Endodermal cell (in vitro differentiated cells): Measurements from ENCODE around the gene RLF. TPM values are rescaled to one million over a fixed set of nuclear protein-coding genes. Genes with fewer than 3 reads are reported as not detected.

ENCODE experiments used
- DNase-seq: peaks from one replicate; pipeline ENCODE4 v3.0.0-alpha.2; 2017
- H3K27ac ChIP-seq: 2 replicates; pipeline ENCODE4 v1.5.1; 2013; ENCODE audit warnings: mild to moderate bottlenecking, low read depth, low read length, moderate library complexity
- H3K27me3 ChIP-seq: 2 replicates; pipeline ENCODE4 v1.6.1; 2013; ENCODE audit warnings: mild to moderate bottlenecking, low read length, moderate library complexity; ENCODE audit not compliant: insufficient read depth, control insufficient read depth, poor library complexity, severe bottlenecking
- H3K36me3 ChIP-seq: 2 replicates; pipeline ENCODE4 v1.7.0; 2013; ENCODE audit warnings: mild to moderate bottlenecking, low read length, moderate library complexity; ENCODE audit not compliant: control insufficient read depth, insufficient read depth
- H3K4me1 ChIP-seq: one replicate; pipeline ENCODE4 v1.7.0; 2013; ENCODE audit warnings: low read length; ENCODE audit not compliant: control insufficient read depth, insufficient read depth
- H3K4me3 ChIP-seq: 2 replicates; pipeline ENCODE4 v1.5.1; 2013; ENCODE audit warnings: mild to moderate bottlenecking, low read length, moderate library complexity
- H3K9ac ChIP-seq: 2 replicates; pipeline ENCODE4 v1.6.1; 2013; ENCODE audit warnings: mild to moderate bottlenecking, low read length, moderate library complexity; ENCODE audit not compliant: poor library complexity, severe bottlenecking; ENCODE audit errors: extremely low read depth
- H3K9me3 ChIP-seq: 2 replicates; pipeline ENCODE4 v1.6.1; 2013; ENCODE audit warnings: mild to moderate bottlenecking, low read length, moderate library complexity; ENCODE audit not compliant: control insufficient read depth
- H3K27ac Mint-ChIP-seq: 2 replicates; pipeline ENCODE4 v1.8.0; 2020; ENCODE audit warnings: mixed read lengths
- H3K27me3 Mint-ChIP-seq: 2 replicates; pipeline ENCODE4 v1.8.0; 2021; ENCODE audit warnings: mild to moderate bottlenecking, mixed read lengths; ENCODE audit not compliant: insufficient read depth
- H3K36me3 Mint-ChIP-seq: 2 replicates; pipeline ENCODE4 v1.8.0; 2020; ENCODE audit warnings: low read depth, mixed read lengths
- H3K4me1 Mint-ChIP-seq: 2 replicates; pipeline ENCODE4 v1.8.0; 2020; ENCODE audit warnings: mixed read lengths
- H3K4me3 Mint-ChIP-seq: 2 replicates; pipeline ENCODE4 v1.8.0; 2020; ENCODE audit warnings: mild to moderate bottlenecking, moderate library complexity, mixed read lengths
- H3K9me3 Mint-ChIP-seq: 2 replicates; pipeline ENCODE4 v1.8.0; 2020; ENCODE audit warnings: mild to moderate bottlenecking, mixed read lengths
- CTCF ChIP-seq: fragments of 200-600 bp; sonication (generic); conservative IDR thresholded peaks from 2 replicates; pipeline ENCODE4 v1.5.0; 2021; ENCODE audit warnings: antibody characterized with exemption, mild to moderate bottlenecking
- WGBS, 2 experiments: methylation state at CpG; one replicate each; pipeline versions ENCODE4 v1.1.5 to v1.1.7; 2013; ENCODE audit warnings: missing lambda C conversion rate in 2 of 2, mixed read lengths in 1 of 2; ENCODE audit not compliant: insufficient coverage in 1 of 2, insufficient read length in 1 of 2; 5-methylcytosine and 5-hydroxymethylcytosine counted together
- total RNA-seq, 2 donors: library from RNA; stranded (reverse); fragmentation: NEBNext Ultra II Directional in 1 of 2; extraction: Animal tissue kit (Norgen Biotek cat#: 25700) in 1 of 2; gene quantifications; 2 replicates in 1 of 2; 3 replicates in 1 of 2; pipeline ENCODE4 v1.2.1, GENCODE V29; 2021

RLF gene
- total RNA-seq, 2 donors from 2014 or later = 18.8 to 23.3 TPM

GRCh38 chr1:40197656-40198055 is 36.5 kb downstream of the RLF start:
- H3K4me1 Mint-ChIP-seq = no peaks in the 10 kb centered on the region
- no peaks in the 10 kb centered on the region for H3K4me1 ChIP-seq
- no peaks in the 10 kb centered on the region for H3K27me3 ChIP-seq
- H3K27ac Mint-ChIP-seq = no peak overlapping the region
- no peaks in the 10 kb centered on the region for H3K9me3 ChIP-seq
- H3K4me3 ChIP-seq = no peak overlapping the region
- H3K36me3 ChIP-seq = peaks cover 59% of the 10 kb centered on the region
- DNase-seq = no peak
- 94 to 100% methylated on average over 1 of the region's 1 CpG for WGBS, 2 experiments
- no peak overlapping the region for H3K4me3 Mint-ChIP-seq
- H3K27ac ChIP-seq = no peak overlapping the region
- peak; percentile 43 for TF ChIP-seq CTCF
- peaks cover 32% of the 10 kb centered on the region for H3K36me3 Mint-ChIP-seq
- H3K27me3 Mint-ChIP-seq = no peaks in the 10 kb centered on the region
- H3K9ac ChIP-seq = no peak overlapping the region
- no peaks in the 10 kb centered on the region for H3K9me3 Mint-ChIP-seq

GRCh38 chr1:40199126-40199525 is 37.9 kb downstream of the RLF start:
- 83 to 90% methylated on average over 1 to 3 of the region's 3 CpGs for WGBS, 2 experiments
- H3K27ac Mint-ChIP-seq = no peak overlapping the region

GRCh38 chr1:40204856-40205255 is 43.7 kb downstream of the RLF start:
- Histone ChIP-seq H3K4me1 (peaks cover 6% of the 10 kb centered on the region), H3K9me3 (no peaks in the 10 kb centered on the region), H3K9ac (no peak overlapping the region), H3K27me3 (no peaks in the 10 kb centered on the region), H3K36me3 (peaks cover 41% of the 10 kb centered on the region), H3K27ac (no peak overlapping the region), H3K4me3 (no peak overlapping the region)
- TF ChIP-seq CTCF = no peak
- no peaks in the 10 kb centered on the region for H3K27me3 Mint-ChIP-seq
- WGBS, 2 experiments = 94 to 96% methylated on average over 3 to 4 of the region's 4 CpGs
- no peak for DNase-seq
- H3K4me1 Mint-ChIP-seq = no peaks in the 10 kb centered on the region
- H3K4me3 Mint-ChIP-seq = no peak overlapping the region
- H3K9me3 Mint-ChIP-seq = no peaks in the 10 kb centered on the region
- peaks cover 41% of the 10 kb centered on the region for H3K36me3 Mint-ChIP-seq
- H3K27ac Mint-ChIP-seq = no peak overlapping the region

More at GRCh38 chr1:40199126-40199525, 37.9 kb downstream of the RLF start:
- no peak for DNase-seq
- Mint-ChIP-seq H3K36me3 (peaks cover 35% of the 10 kb centered on the region), H3K4me3 (no peak overlapping the region), H3K4me1 (no peaks in the 10 kb centered on the region), H3K9me3 (no peaks in the 10 kb centered on the region), H3K27me3 (no peaks in the 10 kb centered on the region)
- Histone ChIP-seq H3K4me3 (no peak overlapping the region), H3K36me3 (peaks cover 50% of the 10 kb centered on the region), H3K9ac (no peak overlapping the region), H3K27me3 (no peaks in the 10 kb centered on the region), H3K27ac (no peak overlapping the region), H3K9me3 (no peaks in the 10 kb centered on the region), H3K4me1 (no peaks in the 10 kb centered on the region)
- TF ChIP-seq CTCF = no peak
